Right lobe of liver (tissue), 6 donors: ENCODE results near the gene ANKLE2. TPM values are rescaled to one million over a fixed set of nuclear protein-coding genes. Genes with fewer than 3 reads are reported as not detected.

ENCODE experiments used
- ATAC-seq, 4 donors: fragments of 200-7000 bp; cut with Tn5 transposase; one replicate each; pipeline ENCODE4 v1.9.1; 2020; ENCODE audit warnings: mild to moderate bottlenecking in 4 of 4, moderate library complexity in 4 of 4
- DNase-seq, 3 donors: peaks; one replicate each; pipeline ENCODE4 v3.0.0-alpha.2; 2020
- H3K27ac ChIP-seq, 3 donors: fragments of 200-600 bp; one replicate each; pipeline ENCODE4 v1.8.0; 2022
- H3K27me3 ChIP-seq, 2 donors: fragments of 200-600 bp; one replicate each; pipeline ENCODE4 v1.8.0; 2022
- H3K36me3 ChIP-seq, 4 donors: fragments of 200-600 bp; sonication (generic) in 1 of 4; one replicate each; pipeline versions ENCODE4 v1.5.1 to v1.8.0; 2017 to 2022; ENCODE audit warnings: control low read depth in 1 of 4
- H3K4me1 ChIP-seq, 4 donors: fragments of 200-600 bp; sonication (generic) in 1 of 4; one replicate each; pipeline versions ENCODE4 v1.5.1 to v1.8.0; 2017 to 2022; ENCODE audit warnings: control low read depth in 1 of 4
- H3K4me3 ChIP-seq, 3 donors: fragments of 200-600 bp; one replicate each; pipeline ENCODE4 v1.8.0; 2022
- H3K9me3 ChIP-seq, 4 donors: fragments of 200-600 bp; sonication (generic) in 1 of 4; one replicate each; pipeline versions ENCODE4 v1.5.1 to v1.8.0; 2017 to 2022; ENCODE audit warnings: control low read depth in 1 of 4
- POLR2A ChIP-seq: fragments of 450-650 bp; IDR thresholded peaks from one replicate; pipeline ENCODE4 v1.6.1; 2017; ENCODE audit warnings: antibody characterized with exemption, mild to moderate bottlenecking
- WGBS: methylation state at CpG from one replicate; pipeline ENCODE4 v1.1.6; 2018; ENCODE audit warnings: low coverage, low lambda C conversion rate; ENCODE audit not compliant: insufficient coverage; ENCODE audit errors: missing lambda C conversion rate; 5-methylcytosine and 5-hydroxymethylcytosine counted together
- intact Hi-C, 2 donors: fragments of 100-400 bp; cut with DNase I; formaldehyde crosslinking; loops; one replicate each; pipeline versions ENCODE4 v1.11.2 to v1.14.1; 2022
- total RNA-seq, 6 experiments: library from RNA; depleted of rRNA in 2 of 6; stranded (reverse); fragments of >200 nt in 2 of 6; fragmentation: NEBNext Ultra II Directional in 3 of 6; extraction: Animal tissue kit (Norgen Biotek cat#: 25700) in 3 of 6; gene quantifications; one replicate each; pipeline versions ENCODE4 v1.1.0 to v1.2.4, GENCODE V29; 2016 to 2023
- TF ChIP-seq, protein P1 (sequence below), 4 donors: fragments of 200-600 bp in 3 of 4; fragments of 450-650 bp in 1 of 4; IDR thresholded peaks; one replicate each; pipeline versions ENCODE4 v1.5.1 to v1.8.0; 2016 to 2022; ENCODE audit warnings: antibody characterized with exemption in 4 of 4, mild to moderate bottlenecking in 2 of 4
- donor health status: DM: no; HTN: yes; CAD: no.
- donor health status: DM: no; HTN: no; CAD: no.
- donor health status: DM: no; HTN: no; CAD: no.
- donor health status: DM: no; HTN: yes; CAD: no.
- donor health status: DM: no; HTN: yes; CAD: no.

The ANKLE2 gene
- total RNA-seq, 6 experiments from 2014 or later, result 13.9 to 25.1 (median 15.7) TPM

DNA sequence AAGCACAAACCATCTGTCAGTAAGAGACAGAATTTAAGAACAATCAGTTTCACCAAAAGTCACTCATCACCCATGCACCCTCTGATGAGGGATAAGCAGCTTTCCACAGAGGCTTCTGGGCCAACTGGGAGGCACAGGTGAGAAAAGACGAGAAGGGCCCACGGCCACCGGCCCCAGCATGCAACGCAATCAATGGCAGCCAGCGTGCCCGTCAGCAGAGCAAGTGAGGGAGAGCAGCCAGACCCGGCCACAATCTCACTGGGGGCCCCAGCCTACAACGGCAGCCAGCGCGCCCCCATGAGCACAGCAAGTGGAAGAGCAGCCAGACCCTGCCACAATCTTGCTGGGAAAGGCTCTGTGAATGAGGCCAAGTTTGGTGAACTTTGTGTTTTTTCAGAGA is 13.3 kb downstream of the ANKLE2 start:
- peak in 1 of 3 donors; percentile 8 for DNase-seq

DNA sequence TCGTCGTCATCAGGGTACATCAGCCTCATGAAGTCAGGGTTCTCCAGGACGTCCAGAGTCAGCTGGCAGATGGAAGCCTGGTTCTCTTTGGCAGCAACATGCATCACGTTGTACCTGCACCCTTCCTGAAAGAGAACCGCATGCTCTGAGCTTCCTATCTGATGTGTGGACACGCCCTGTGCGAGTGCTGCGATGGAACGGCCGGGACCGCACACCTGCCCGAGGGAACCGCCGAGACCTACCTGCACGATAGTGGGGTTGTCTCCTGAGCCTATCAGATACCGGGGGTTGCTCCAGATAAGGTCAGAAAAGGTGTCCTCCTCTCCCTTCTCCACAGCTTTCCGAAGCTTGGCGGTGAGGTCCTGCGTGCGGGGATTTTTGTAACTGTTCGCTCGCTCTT is 13.7 kb downstream of the ANKLE2 start:
- Histone ChIP-seq H3K4me1 (no peaks in the 10 kb centered on the region), H3K9me3 (no peaks in the 10 kb centered on the region), H3K27me3 (no peaks in the 10 kb centered on the region), H3K27ac (no peak overlapping the region), H3K36me3 (peaks cover 7 to 87% (median 34%) of the 10 kb centered on the region in 4 donors), H3K4me3 (no peak overlapping the region)
- ATAC-seq (no peak), DNase-seq (peak in 1 of 3 donors; percentile 5)
- intact Hi-C loops, result no loop called here
- WGBS, result no CpG with 5 or more reads among the region's 22 CpGs
- no peak for TF ChIP-seq POLR2A
- TF ChIP-seq, protein P1, sequence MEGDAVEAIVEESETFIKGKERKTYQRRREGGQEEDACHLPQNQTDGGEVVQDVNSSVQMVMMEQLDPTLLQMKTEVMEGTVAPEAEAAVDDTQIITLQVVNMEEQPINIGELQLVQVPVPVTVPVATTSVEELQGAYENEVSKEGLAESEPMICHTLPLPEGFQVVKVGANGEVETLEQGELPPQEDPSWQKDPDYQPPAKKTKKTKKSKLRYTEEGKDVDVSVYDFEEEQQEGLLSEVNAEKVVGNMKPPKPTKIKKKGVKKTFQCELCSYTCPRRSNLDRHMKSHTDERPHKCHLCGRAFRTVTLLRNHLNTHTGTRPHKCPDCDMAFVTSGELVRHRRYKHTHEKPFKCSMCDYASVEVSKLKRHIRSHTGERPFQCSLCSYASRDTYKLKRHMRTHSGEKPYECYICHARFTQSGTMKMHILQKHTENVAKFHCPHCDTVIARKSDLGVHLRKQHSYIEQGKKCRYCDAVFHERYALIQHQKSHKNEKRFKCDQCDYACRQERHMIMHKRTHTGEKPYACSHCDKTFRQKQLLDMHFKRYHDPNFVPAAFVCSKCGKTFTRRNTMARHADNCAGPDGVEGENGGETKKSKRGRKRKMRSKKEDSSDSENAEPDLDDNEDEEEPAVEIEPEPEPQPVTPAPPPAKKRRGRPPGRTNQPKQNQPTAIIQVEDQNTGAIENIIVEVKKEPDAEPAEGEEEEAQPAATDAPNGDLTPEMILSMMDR (IDR thresholded peaks at IDR 0.05), result no peak

More for the DNA sequence above, 13.3 kb downstream of the ANKLE2 start:
- peaks cover 7 to 87% (median 36%) of the 10 kb centered on the region in 4 donors for H3K36me3 ChIP-seq
- H3K9me3 ChIP-seq, result no peaks in the 10 kb centered on the region
- H3K27ac ChIP-seq, result no peak overlapping the region
- H3K4me3 ChIP-seq, result no peak overlapping the region
- WGBS, result no CpG with 5 or more reads among the region's 10 CpGs
- TF ChIP-seq, protein P1 (IDR thresholded peaks at IDR 0.05), result no peak
- H3K27me3 ChIP-seq, result no peaks in the 10 kb centered on the region
- no peak for ATAC-seq
- intact Hi-C loops, result no loop called here
- no peaks in the 10 kb centered on the region for H3K4me1 ChIP-seq

DNA sequence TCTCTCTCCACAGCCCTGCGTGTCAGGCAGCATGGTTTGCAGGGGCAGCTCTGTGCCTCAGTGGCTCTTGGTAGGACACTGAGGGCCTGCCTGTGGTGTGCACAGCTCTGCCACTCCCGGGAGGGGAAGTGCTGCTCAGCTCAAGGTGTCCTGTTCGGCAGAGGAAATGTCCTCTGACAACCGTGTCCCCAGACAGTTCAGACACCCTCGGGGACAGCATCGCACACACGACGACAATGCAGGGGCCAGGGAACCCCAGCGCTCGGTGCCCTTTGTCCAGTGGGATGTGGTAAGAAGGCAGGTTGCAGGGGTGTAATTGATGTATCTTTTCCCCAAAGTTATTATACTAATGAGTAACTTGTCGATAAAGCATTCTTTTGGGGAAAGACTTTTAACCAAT is 14.2 kb downstream of the ANKLE2 start:
- intact Hi-C loops, result no loop called here
- WGBS, result 97% methylated on average over 9 of the region's 11 CpGs
- Histone ChIP-seq H3K27ac (no peak overlapping the region), H3K9me3 (no peaks in the 10 kb centered on the region), H3K4me1 (no peaks in the 10 kb centered on the region), H3K36me3 (peaks cover 7 to 87% (median 33%) of the 10 kb centered on the region in 4 donors), H3K4me3 (no peak overlapping the region), H3K27me3 (no peaks in the 10 kb centered on the region)
- no peak for ATAC-seq
- DNase-seq, result peak in 1 of 3 donors; percentile 7
- TF ChIP-seq, protein P1 (IDR thresholded peaks at IDR 0.05), result no peak
- no peak for TF ChIP-seq POLR2A

DNA sequence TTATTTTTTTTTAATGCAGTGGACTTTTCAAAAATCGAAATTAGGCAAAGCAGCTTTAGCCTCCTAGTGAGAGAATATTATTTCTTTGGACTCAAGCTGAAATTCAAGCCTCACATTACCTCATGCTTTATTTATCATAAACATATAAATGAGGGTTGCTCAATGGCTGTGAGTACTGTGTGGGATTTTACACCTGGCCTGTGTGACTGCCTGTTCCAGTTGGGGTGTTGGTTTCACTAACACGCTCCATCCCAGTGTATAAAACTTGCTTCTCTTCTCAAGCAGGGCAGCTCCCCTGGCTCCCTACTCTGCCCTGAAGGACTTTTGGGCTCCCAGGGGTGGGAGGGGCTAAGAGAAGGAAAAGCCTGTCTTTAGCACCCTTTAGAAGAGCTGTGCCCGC is 15.0 kb downstream of the ANKLE2 start:
- Histone ChIP-seq H3K4me3 (no peak overlapping the region), H3K4me1 (no peaks in the 10 kb centered on the region), H3K36me3 (peaks cover 7 to 92% (median 36%) of the 10 kb centered on the region in 4 donors), H3K27me3 (no peaks in the 10 kb centered on the region), H3K27ac (no peak overlapping the region), H3K9me3 (no peaks in the 10 kb centered on the region)
- intact Hi-C loops, result no loop called here
- ATAC-seq (no peak), DNase-seq (no peak)
- TF ChIP-seq, protein P1 (IDR thresholded peaks at IDR 0.05), result no peak
- WGBS, result 94% methylated on average over 2 of the region's 3 CpGs

DNA sequence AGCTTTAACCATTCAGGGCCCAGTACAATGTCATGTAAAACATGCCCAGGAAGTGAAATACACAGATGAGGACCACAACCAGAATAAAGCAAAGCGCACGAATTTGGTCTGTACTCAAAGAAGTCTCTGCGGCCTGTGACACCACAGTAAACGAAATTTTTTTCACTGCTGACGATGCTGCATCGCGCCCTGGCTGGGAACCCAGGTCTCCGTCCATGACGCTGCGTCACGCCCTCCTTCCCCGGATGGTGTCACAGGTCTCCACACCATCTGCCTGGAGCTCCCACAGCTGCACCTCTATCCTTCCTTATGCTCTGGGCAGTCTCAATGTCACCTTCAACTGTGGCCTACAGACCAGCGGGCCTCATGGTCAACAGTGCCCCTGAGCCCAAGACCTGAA is 17.8 kb downstream of the ANKLE2 start:
- intact Hi-C loops, result no loop called here
- H3K36me3 ChIP-seq, result peaks cover 7 to 94% (median 42%) of the 10 kb centered on the region in 4 donors
- TF ChIP-seq, protein P1 (IDR thresholded peaks at IDR 0.05), result no peak
- no peak for TF ChIP-seq POLR2A
- H3K9me3 ChIP-seq, result no peaks in the 10 kb centered on the region
- no peak overlapping the region for H3K4me3 ChIP-seq
- H3K27me3 ChIP-seq, result no peaks in the 10 kb centered on the region
- H3K4me1 ChIP-seq, result no peaks in the 10 kb centered on the region
- WGBS, result 100% methylated on average over 1 of the region's 13 CpGs
- DNase-seq (peak in 1 of 3 donors; percentile 16), ATAC-seq (no peak)
- no peak overlapping the region for H3K27ac ChIP-seq
